GM12874 (cell line): ENCODE data around the gene PI4KB.

Source experiments
- TF ChIP-seq, protein P1 (sequence below): IDR thresholded peaks from 2 replicates; pipeline ENCODE4 v1.5.1; 2011; ENCODE audit warnings: low read depth, mild to moderate bottlenecking, control low read depth, low read length, moderate library complexity; ENCODE audit not compliant: insufficient read depth

The PI4KB gene

GRCh38 chr1:151273924-151274466 lies 53.2 kb downstream of the PI4KB start:
- TF ChIP-seq, protein P1, sequence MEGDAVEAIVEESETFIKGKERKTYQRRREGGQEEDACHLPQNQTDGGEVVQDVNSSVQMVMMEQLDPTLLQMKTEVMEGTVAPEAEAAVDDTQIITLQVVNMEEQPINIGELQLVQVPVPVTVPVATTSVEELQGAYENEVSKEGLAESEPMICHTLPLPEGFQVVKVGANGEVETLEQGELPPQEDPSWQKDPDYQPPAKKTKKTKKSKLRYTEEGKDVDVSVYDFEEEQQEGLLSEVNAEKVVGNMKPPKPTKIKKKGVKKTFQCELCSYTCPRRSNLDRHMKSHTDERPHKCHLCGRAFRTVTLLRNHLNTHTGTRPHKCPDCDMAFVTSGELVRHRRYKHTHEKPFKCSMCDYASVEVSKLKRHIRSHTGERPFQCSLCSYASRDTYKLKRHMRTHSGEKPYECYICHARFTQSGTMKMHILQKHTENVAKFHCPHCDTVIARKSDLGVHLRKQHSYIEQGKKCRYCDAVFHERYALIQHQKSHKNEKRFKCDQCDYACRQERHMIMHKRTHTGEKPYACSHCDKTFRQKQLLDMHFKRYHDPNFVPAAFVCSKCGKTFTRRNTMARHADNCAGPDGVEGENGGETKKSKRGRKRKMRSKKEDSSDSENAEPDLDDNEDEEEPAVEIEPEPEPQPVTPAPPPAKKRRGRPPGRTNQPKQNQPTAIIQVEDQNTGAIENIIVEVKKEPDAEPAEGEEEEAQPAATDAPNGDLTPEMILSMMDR: no peak

DNA sequence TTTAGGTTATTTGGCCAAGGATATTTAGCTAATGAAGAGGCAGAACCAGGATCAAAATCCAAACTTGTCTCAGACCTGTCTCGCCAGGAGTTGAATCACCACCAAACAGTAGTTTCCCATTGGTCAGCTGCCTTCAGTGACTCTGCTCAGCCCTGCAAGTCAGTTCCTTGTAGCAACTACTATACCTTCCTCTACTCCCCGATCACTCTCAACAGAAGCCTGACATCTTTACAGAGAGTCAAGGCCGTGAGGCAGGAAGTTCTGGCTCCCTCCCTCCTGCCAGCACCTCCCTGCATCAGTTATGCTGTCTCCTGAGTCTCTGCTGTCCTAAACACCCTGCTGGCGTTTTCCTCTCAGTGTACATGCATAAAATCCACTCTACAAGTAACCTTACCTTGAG lies 59.5 kb downstream of the PI4KB start:
- TF ChIP-seq, protein P1: no peak

GRCh38 chr1:151266821-151267220 lies 60.4 kb downstream of the PI4KB start:
- TF ChIP-seq, protein P1: no peak

- TF ChIP-seq, protein P1: no peak
Observed at GRCh38 chr1:151266315-151266714, 60.9 kb downstream of the PI4KB start.

DNA sequence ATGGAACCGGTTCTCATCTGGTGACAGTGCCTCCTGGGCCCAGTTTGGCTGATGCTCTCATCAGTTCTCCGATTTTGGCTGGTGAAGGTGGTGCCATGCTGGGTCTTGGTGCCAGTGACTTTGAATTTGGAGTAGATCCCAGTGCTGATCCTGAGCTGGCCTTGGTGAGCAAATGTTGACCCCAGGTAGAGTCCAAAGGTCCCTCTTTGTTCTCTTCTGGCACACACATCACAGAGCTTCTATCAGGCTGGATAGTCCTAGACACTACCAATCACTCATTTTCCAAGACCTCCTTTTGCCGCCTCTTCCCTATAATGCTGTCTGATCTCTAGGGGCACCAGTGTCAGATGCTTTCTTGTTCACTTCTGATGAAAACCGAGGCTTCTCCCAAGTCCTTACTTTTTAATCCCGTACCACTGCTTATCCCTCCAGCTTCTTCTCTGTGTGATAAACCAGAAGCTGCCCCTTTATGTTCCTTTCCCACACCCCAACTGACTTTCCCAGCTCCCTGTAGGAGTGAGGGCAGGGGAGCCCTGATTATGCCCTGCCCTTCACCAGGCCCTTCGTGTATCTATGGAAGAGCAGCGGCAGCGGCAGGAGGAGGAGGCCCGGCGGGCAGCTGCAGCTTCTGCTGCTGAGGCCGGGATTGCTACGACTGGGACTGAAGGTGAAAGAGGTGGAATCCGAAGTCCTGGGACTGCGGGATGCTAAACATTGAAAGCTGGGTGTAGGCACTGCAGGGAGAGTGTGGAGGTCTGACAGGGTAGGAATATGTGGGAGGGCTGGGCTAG lies 61.6 kb downstream of the PI4KB start:
- TF ChIP-seq, protein P1: no peak

GRCh38 chr1:151259351-151259750 lies 67.9 kb downstream of the PI4KB start:
- TF ChIP-seq, protein P1: no peak

DNA sequence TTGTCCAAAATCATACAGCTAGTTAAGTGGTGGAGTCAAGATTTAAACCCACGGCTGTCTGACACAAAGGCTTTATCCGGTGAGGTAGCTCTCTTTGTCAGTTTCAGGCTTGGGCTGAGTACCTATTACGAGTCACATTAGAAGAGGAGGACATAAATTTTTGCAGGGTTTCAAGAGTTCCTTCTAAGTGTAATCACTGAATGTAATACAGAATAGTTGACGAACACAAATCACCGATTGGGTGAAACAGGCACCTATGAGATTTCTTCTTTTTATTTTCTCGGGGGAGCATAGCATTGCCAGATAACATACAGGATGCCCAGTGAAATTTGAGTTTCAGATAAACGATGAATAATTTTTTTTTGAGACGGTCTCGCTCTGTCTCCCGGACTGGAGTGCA lies 71.8 kb downstream of the PI4KB start:
- TF ChIP-seq, protein P1: no peak
